Smooth muscle cell (in vitro differentiated cells): ENCODE results near the gene HSBP1. TPM values are rescaled to one million over a fixed set of nuclear protein-coding genes. Genes with fewer than 3 reads are reported as not detected.

Experiments used
- DNase-seq: peaks from one replicate; lab custom pipeline; 2025; ENCODE audit not compliant: unreplicated experiment; lab: John Stamatoyannopoulos, UW
- H2AFZ ChIP-seq: fragments of 200-600 bp; sonication (generic); 2 replicates; pipeline ENCODE4 v1.6.0; 2016; ENCODE audit warnings: antibody characterized with exemption, low read depth, mild to moderate bottlenecking
- H3F3A ChIP-seq: fragments of 200-600 bp; sonication (generic); 2 replicates; pipeline ENCODE4 v1.6.0; 2017; ENCODE audit warnings: antibody characterized with exemption, low read depth
- H3K27ac ChIP-seq: fragments of 200-600 bp; sonication (generic); 2 replicates; pipeline ENCODE4 v1.5.1; 2016; ENCODE audit warnings: low read depth, mild to moderate bottlenecking
- H3K27me3 ChIP-seq: fragments of 200-600 bp; sonication (generic); 2 replicates; pipeline ENCODE4 v1.6.1; 2016; ENCODE audit warnings: low read depth, mild to moderate bottlenecking
- H3K36me3 ChIP-seq: fragments of 200-600 bp; sonication (generic); 2 replicates; pipeline ENCODE4 v1.5.1; 2016; ENCODE audit warnings: low read depth
- H3K4me1 ChIP-seq: fragments of 200-600 bp; sonication (generic); 2 replicates; pipeline ENCODE4 v1.5.1; 2016; ENCODE audit warnings: low read depth
- H3K4me2 ChIP-seq: fragments of 200-600 bp; sonication (generic); 2 replicates; pipeline ENCODE4 v1.6.0; 2016; ENCODE audit warnings: mild to moderate bottlenecking
- H3K4me3 ChIP-seq: fragments of 200-600 bp; sonication (generic); 2 replicates; pipeline ENCODE4 v1.5.1; 2016; ENCODE audit warnings: mild to moderate bottlenecking
- H3K79me2 ChIP-seq: fragments of 200-600 bp; sonication (generic); 2 replicates; pipeline ENCODE4 v1.6.0; 2016; ENCODE audit warnings: low read depth, mild to moderate bottlenecking
- H3K9ac ChIP-seq: fragments of 200-600 bp; sonication (generic); 2 replicates; pipeline ENCODE4 v1.6.0; 2016; ENCODE audit warnings: low read depth
- H3K9me3 ChIP-seq: fragments of 200-600 bp; sonication (generic); replicated peaks from 2 replicates; pipeline ENCODE4 v1.5.1; 2016; ENCODE audit warnings: low read depth
- H4K20me1 ChIP-seq: fragments of 200-600 bp; sonication (generic); 2 replicates; pipeline ENCODE4 v1.6.0; 2016; ENCODE audit warnings: low read depth
- CTCF ChIP-seq: fragments of 200-600 bp; sonication (generic); IDR thresholded peaks from 2 replicates; pipeline ENCODE4 v1.5.1; 2017; ENCODE audit warnings: borderline replicate concordance, mild to moderate bottlenecking, antibody characterized with exemption; ENCODE audit not compliant: insufficient read depth, poor library complexity, severe bottlenecking
- WGBS: methylation state at CpG from one replicate; pipeline ENCODE4 v1.1.7; 2016; ENCODE audit warnings: low lambda C conversion rate; 5-methylcytosine and 5-hydroxymethylcytosine counted together
- polyA plus RNA-seq: library from polyadenylated mRNA; unstranded; fragments of >200 nt; fragmentation: Nextera tagmentation; extraction: Ambion mirVana; gene quantifications from 2 replicates; pipeline ENCODE4 v1.2.1, GENCODE V29; 2016
- total RNA-seq: library from RNA; depleted of rRNA; stranded (reverse); fragments of >200 nt; gene quantifications from 2 replicates; pipeline ENCODE4 v1.2.3, GENCODE V29; 2014

HSBP1 gene
- total and polyA plus RNA-seq, 2 experiments from 2014 or later: 20.3 to 390 TPM

- H3K79me2 ChIP-seq: no peaks in the 10 kb centered on the region
- no peaks in the 10 kb centered on the region for H3K4me1 ChIP-seq
- no peaks in the 10 kb centered on the region for H3F3A ChIP-seq
- no peaks in the 10 kb centered on the region for H3K36me3 ChIP-seq
- no peak for TF ChIP-seq CTCF
- WGBS: 93% methylated on average over 8 of the region's 8 CpGs
- H2AFZ ChIP-seq: no peak overlapping the region
- H3K9me3 ChIP-seq: no peaks in the 10 kb centered on the region
- DNase-seq: no peak
- no peak overlapping the region for H3K27ac ChIP-seq
- H3K27me3 ChIP-seq: no peaks in the 10 kb centered on the region
- H3K9ac ChIP-seq: no peak overlapping the region
- H3K4me2 ChIP-seq: no peak overlapping the region
- H4K20me1 ChIP-seq: no peaks in the 10 kb centered on the region
- H3K4me3 ChIP-seq: no peak overlapping the region
Observed at GRCh38 chr16:83789642-83790401, 18.0 kb upstream of the HSBP1 start.

- TF ChIP-seq CTCF: no peak
- H3K36me3 ChIP-seq: no peaks in the 10 kb centered on the region
- H3K27me3 ChIP-seq: no peaks in the 10 kb centered on the region
- H3F3A ChIP-seq: no peaks in the 10 kb centered on the region
- no peaks in the 10 kb centered on the region for H3K9me3 ChIP-seq
- no peak overlapping the region for H2AFZ ChIP-seq
- no peaks in the 10 kb centered on the region for H3K4me1 ChIP-seq
- no peak overlapping the region for H3K4me2 ChIP-seq
- H4K20me1 ChIP-seq: no peaks in the 10 kb centered on the region
- no peak for DNase-seq
- no peak overlapping the region for H3K4me3 ChIP-seq
- no peaks in the 10 kb centered on the region for H3K79me2 ChIP-seq
- 92% methylated on average over 10 of the region's 10 CpGs for WGBS
- H3K27ac ChIP-seq: no peak overlapping the region
- H3K9ac ChIP-seq: no peak overlapping the region
Observed at GRCh38 chr16:83791916-83792315, 15.9 kb upstream of the HSBP1 start.

GRCh38 chr16:83792391-83792790 is 15.4 kb upstream of the HSBP1 start:
- Histone ChIP-seq H3K9me3 (no peaks in the 10 kb centered on the region), H3K4me3 (no peak overlapping the region), H3K36me3 (no peaks in the 10 kb centered on the region), H3K27me3 (no peaks in the 10 kb centered on the region), H3K4me2 (no peak overlapping the region), H3K27ac (no peak overlapping the region), H4K20me1 (no peaks in the 10 kb centered on the region), H3K79me2 (no peaks in the 10 kb centered on the region), H2AFZ (no peak overlapping the region), H3K9ac (no peak overlapping the region), H3F3A (no peaks in the 10 kb centered on the region), H3K4me1 (no peaks in the 10 kb centered on the region)
- no peak for DNase-seq
- no peak for TF ChIP-seq CTCF
- 83% methylated on average over 2 of the region's 2 CpGs for WGBS

DNA sequence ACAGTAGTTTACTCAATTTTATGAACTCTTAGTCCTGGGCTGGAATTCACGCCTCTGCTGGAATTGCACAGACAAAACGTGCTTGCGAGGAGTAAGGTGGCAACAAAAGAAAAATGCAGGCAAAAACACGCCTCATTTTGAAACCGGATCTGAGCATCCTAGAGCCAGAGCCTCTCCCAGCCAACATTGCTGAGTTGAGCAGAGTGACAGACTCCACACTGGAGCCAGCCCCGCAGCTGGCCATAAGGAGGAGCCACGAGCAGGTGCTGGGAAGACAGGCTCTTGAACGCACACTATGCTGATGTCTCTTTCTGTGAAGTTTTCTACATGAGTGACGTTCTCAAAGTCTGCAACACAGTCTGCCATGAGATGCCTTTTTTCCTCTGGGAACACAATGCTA is 14.6 kb upstream of the HSBP1 start:
- no peak for DNase-seq
- H3K27ac ChIP-seq: no peak overlapping the region
- no peak overlapping the region for H2AFZ ChIP-seq
- H3K4me2 ChIP-seq: no peak overlapping the region
- H3K36me3 ChIP-seq: no peaks in the 10 kb centered on the region
- no peaks in the 10 kb centered on the region for H3K27me3 ChIP-seq
- H3K79me2 ChIP-seq: no peaks in the 10 kb centered on the region
- H4K20me1 ChIP-seq: no peaks in the 10 kb centered on the region
- H3K4me3 ChIP-seq: no peak overlapping the region
- H3K9ac ChIP-seq: no peak overlapping the region
- H3K9me3 ChIP-seq: no peaks in the 10 kb centered on the region
- TF ChIP-seq CTCF: no peak
- no peaks in the 10 kb centered on the region for H3F3A ChIP-seq
- 82% methylated on average over 9 of the region's 9 CpGs for WGBS
- H3K4me1 ChIP-seq: no peaks in the 10 kb centered on the region
